CD4-positive, alpha-beta T cell treated with Interleukin-4 for 1 hour (primary cell): ENCODE results near the gene RANBP17.

Experiments
- DNase-seq, 2 donors: peaks; one replicate each; pipeline ENCODE4 v3.0.0-alpha.2; 2020 to 2022

Gene RANBP17

GRCh38 chr5:171306781-171307591 is 445.2 kb downstream of the RANBP17 start:
- no peak for DNase-seq

GRCh38 chr5:171307789-171308452 is 446.1 kb downstream of the RANBP17 start:
- no peak for DNase-seq

GRCh38 chr5:171308453-171309275 is 446.8 kb downstream of the RANBP17 start, which contains the start of gene TLX3:
TLX3 (plus strand) TSS chr5:171309248; CDS start chr5:171309366, 118 bp downstream.
- no peak for DNase-seq

GRCh38 chr5:171309276-171310211 is 447.7 kb downstream of the RANBP17 start:
- no peak for DNase-seq

GRCh38 chr5:171310212-171310818 is 448.5 kb downstream of the RANBP17 start:
- DNase-seq = no peak

- DNase-seq = no peak
Observed at GRCh38 chr5:171310819-171311321, 449.1 kb downstream of the RANBP17 start.

GRCh38 chr5:171311322-171312077 is 449.7 kb downstream of the RANBP17 start:
- no peak for DNase-seq

- DNase-seq = no peak
Observed at GRCh38 chr5:171312129-171312974, 450.5 kb downstream of the RANBP17 start.

- no peak for DNase-seq
Observed at GRCh38 chr5:171313481-171314206, 451.8 kb downstream of the RANBP17 start.

- DNase-seq = no peak
Observed at GRCh38 chr5:171314728-171315385, 453.0 kb downstream of the RANBP17 start.

GRCh38 chr5:171315386-171315891 is 453.6 kb downstream of the RANBP17 start:
- DNase-seq = no peak

- no peak for DNase-seq
Observed at GRCh38 chr5:171315925-171316257, 454.1 kb downstream of the RANBP17 start.

GRCh38 chr5:171316258-171317121 is 454.7 kb downstream of the RANBP17 start:
- no peak for DNase-seq

GRCh38 chr5:171317230-171317629 is 455.4 kb downstream of the RANBP17 start:
- DNase-seq = no peak

- DNase-seq = no peak
Observed at GRCh38 chr5:171318026-171318425, 456.2 kb downstream of the RANBP17 start.

- no peak for DNase-seq
Observed at GRCh38 chr5:171321447-171321846, 459.6 kb downstream of the RANBP17 start.

- DNase-seq = no peak
Observed at GRCh38 chr5:171322527-171322926, 460.7 kb downstream of the RANBP17 start.
